Thymus (tissue), 11 donors: ENCODE measurements around the gene OSMR. TPM values are rescaled to one million over a fixed set of nuclear protein-coding genes. Genes with fewer than 3 reads are reported as not detected.

Experiments used
- DNase-seq, 9 donors: peaks; one replicate each; pipeline ENCODE4 v3.0.0-alpha.2; 2013; ENCODE audit warnings: low spot score in 9 of 9, low read depth in 6 of 9, missing footprints in 1 of 9
- H3K27ac ChIP-seq, 2 donors: one replicate each; pipeline ENCODE4 v1.5.1; 2013; ENCODE audit warnings: control low read depth in 1 of 2, low read depth in 1 of 2, low read length in 1 of 2, mild to moderate bottlenecking in 1 of 2, moderate library complexity in 1 of 2
- H3K27me3 ChIP-seq, 2 donors: one replicate each; pipeline ENCODE4 v1.5.1; 2013; ENCODE audit warnings: low read length in 1 of 2; ENCODE audit not compliant: control insufficient read depth in 2 of 2, insufficient read depth in 1 of 2
- H3K36me3 ChIP-seq, 2 donors: one replicate each; pipeline ENCODE4 v1.5.1; 2013; ENCODE audit warnings: low read length in 1 of 2, mild to moderate bottlenecking in 1 of 2, moderate library complexity in 1 of 2; ENCODE audit not compliant: control insufficient read depth in 2 of 2, insufficient read depth in 2 of 2
- H3K4me1 ChIP-seq, 2 donors: one replicate each; pipeline ENCODE4 v1.5.1; 2013; ENCODE audit warnings: low read length in 2 of 2; ENCODE audit not compliant: control insufficient read depth in 2 of 2, insufficient read depth in 2 of 2
- H3K4me3 ChIP-seq, 2 donors: one replicate each; pipeline ENCODE4 v1.5.1; 2013; ENCODE audit warnings: low read length in 2 of 2, control low read depth in 1 of 2, mild to moderate bottlenecking in 1 of 2
- H3K9me3 ChIP-seq, 2 donors: one replicate each; pipeline ENCODE4 v1.5.1; 2013; ENCODE audit warnings: low read length in 1 of 2, mild to moderate bottlenecking in 1 of 2; ENCODE audit not compliant: control insufficient read depth in 2 of 2, insufficient read depth in 1 of 2
- WGBS: extraction: QIAGEN DNeasy Blood & Tissue Kit; methylation state at CpG from one replicate; pipeline ENCODE4 v1.1.7; 2013; 5-methylcytosine and 5-hydroxymethylcytosine counted together
- polyA plus RNA-seq: library from polyadenylated mRNA; stranded (reverse); fragments of 200-250 nt; gene quantifications from one replicate; pipeline ENCODE4 v1.2.3, GENCODE V29; 2013
- total RNA-seq: library from RNA; stranded (reverse); fragments of 120-200 nt; gene quantifications from one replicate; pipeline ENCODE4 v1.2.4, GENCODE V29; 2013
- donor health status: healthy.

OSMR gene
- total and polyA plus RNA-seq, 2 donors: 7.6 to 32.0 TPM

GRCh38 chr5:38807570-38808483 lies 38.0 kb upstream of the OSMR start:
- no peak overlapping the region for H3K4me3 ChIP-seq
- 60% methylated on average over 8 of the region's 8 CpGs for WGBS
- peak overlapping the region in 1 of 2 donors; percentile 50 for H3K27ac ChIP-seq
- H3K4me1 ChIP-seq: peaks cover 2 to 4% of the 10 kb centered on the region in 2 donors
- no peak for DNase-seq
- no peaks in the 10 kb centered on the region for H3K9me3 ChIP-seq
- no peaks in the 10 kb centered on the region for H3K36me3 ChIP-seq
- peaks cover 0 to 7% of the 10 kb centered on the region in 2 donors for H3K27me3 ChIP-seq

DNA sequence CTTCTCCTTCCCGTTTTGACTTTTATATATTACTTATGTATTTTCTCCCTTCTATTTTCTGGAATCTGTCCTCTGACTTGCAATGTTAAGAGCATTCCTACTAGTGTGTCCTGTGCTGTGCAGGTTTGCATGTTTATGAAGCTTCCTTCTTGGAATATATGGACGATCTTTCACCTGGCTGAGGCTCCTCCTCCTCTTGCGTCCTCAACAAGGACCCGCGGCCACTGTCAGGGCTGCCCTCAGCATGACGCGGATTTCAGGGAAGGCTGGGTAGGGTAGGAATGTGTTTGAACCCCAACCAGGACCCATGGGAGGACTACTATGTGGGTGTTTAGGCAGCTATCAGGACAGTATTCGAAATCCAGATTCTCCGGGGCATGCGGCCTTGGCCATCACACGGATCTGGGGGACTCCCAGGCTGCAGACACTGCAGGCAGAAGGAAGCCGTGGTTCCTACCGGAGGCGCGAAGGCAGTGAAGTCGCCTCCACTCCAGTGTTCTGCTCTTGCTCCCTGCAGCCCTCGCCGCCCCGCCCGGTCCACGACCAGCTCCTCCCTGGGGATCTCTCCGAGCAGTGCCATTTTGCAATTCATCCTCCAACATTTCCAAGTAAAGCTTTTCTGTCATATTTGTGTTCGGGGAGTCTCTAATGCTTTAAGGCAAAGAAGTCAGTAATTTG lies 37.0 kb upstream of the OSMR start:
- Histone ChIP-seq H3K36me3 (no peaks in the 10 kb centered on the region), H3K27ac (peak overlapping the region; percentile 74 to 77), H3K9me3 (no peaks in the 10 kb centered on the region), H3K27me3 (peaks cover 0 to 7% of the 10 kb centered on the region in 2 donors), H3K4me1 (peaks cover 2 to 4% of the 10 kb centered on the region in 2 donors), H3K4me3 (no peak overlapping the region)
- 93% methylated on average over 23 of the region's 23 CpGs for WGBS
- DNase-seq: no peak

DNA sequence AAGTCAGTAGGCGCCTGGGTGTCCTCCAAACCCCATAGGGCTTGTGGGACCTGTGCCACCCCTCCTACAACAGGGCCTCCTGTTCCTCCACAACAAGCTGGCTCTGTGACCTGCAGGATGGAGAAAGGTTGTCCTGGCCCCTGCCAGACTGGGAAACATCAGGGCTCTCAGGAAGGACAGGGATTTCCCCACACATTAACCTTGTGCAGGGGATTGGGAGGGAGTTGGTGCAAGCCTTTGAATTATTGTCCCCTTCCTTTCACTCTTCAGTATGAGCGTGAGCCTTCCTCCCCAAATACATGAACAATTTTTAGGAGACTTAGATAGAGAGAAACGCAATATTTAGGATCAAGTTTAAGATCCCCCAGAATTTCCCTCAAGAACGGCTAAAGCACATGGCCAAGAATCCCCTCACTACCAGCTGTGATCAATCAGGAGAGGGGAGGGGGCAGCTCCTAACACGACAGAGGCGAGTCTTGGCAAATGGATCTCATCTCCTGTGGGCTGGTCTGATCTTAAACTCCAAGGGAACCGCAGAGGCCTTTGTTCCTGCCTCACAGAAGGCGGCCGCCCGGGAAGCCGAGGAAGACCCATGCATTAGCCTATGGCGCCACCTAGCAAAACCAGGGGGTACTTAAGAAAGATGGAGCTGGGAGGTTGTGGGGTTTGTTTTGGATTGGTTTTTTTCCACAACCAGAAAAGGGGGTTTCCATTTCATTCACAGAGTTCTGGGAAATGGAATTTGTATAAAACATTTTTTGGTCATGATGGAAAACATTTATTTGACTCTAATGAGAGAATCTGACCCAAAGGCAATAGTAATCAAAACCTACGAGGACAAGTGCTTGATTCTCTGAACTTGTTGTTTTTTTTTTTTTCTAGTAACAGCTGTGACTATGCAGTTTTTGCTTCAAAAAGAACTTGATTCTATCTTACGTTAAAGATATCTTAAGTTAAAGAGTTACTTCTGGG lies 36.1 kb upstream of the OSMR start:
- no peak overlapping the region for H3K4me3 ChIP-seq
- H3K4me1 ChIP-seq: peaks cover 2 to 4% of the 10 kb centered on the region in 2 donors
- WGBS: 26% methylated on average over 14 of the region's 14 CpGs
- peaks cover 0 to 7% of the 10 kb centered on the region in 2 donors for H3K27me3 ChIP-seq
- no peaks in the 10 kb centered on the region for H3K9me3 ChIP-seq
- no peaks in the 10 kb centered on the region for H3K36me3 ChIP-seq
- peak overlapping the region; percentile 58 to 78 for H3K27ac ChIP-seq
- peak; percentile 19 to 74 (median 37) for DNase-seq

DNA sequence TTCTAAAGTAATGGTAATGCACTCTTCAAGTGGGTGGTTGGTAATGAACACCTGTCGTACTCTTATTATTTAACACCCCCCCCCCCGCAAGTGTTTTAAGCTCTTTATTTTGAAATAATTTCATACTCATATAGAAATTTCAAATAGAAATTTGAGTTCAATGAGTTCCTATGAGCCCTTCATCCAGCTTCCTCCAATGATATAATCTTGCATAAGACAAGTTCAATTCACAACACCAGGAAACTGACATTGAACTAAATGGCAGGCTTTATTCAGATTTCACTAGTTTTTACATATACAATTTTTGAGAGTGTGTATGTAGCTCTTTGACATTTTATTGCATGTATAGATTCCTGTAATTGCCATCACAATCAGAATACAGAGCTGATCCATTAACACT lies 30.9 kb upstream of the OSMR start:
- WGBS: 97% methylated on average over 2 of the region's 2 CpGs
- H3K4me3 ChIP-seq: no peak overlapping the region
- no peaks in the 10 kb centered on the region for H3K9me3 ChIP-seq
- no peak overlapping the region for H3K27ac ChIP-seq
- H3K4me1 ChIP-seq: peaks cover 0 to 4% of the 10 kb centered on the region in 2 donors
- no peaks in the 10 kb centered on the region for H3K27me3 ChIP-seq
- DNase-seq: no peak
- H3K36me3 ChIP-seq: no peaks in the 10 kb centered on the region

- WGBS: 60% methylated on average over 2 of the region's 2 CpGs
Measured at GRCh38 chr5:38816083-38817030, 29.5 kb upstream of the OSMR start.

DNA sequence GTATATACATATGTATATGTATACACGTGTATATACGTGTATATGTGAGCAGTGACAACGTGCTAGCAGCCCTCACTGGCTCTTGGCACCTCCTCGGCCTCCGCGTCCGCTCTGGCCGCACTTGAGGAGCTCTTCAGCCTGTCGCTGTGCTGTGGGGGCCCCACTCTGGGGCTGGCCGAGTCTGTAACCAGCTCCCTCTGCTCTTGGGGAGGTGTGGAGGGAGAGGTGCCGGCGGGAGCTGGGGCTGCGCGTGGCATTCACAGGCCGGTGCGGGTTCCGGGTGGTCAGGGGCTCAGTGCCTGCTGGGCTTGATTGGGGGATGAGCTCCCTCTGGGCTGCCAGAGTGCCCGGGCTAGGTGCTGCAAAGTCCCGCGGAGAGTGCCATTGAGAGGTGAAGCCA lies 24.1 kb upstream of the OSMR start:
- WGBS: 98% methylated on average over 20 of the region's 20 CpGs
- Histone ChIP-seq H3K4me3 (no peak overlapping the region), H3K27ac (no peak overlapping the region), H3K27me3 (no peaks in the 10 kb centered on the region), H3K9me3 (peaks cover 2 to 6% of the 10 kb centered on the region in 2 donors), H3K36me3 (no peaks in the 10 kb centered on the region), H3K4me1 (no peaks in the 10 kb centered on the region)
- DNase-seq: no peak

More at GRCh38 chr5:38816083-38817030, 29.5 kb upstream of the OSMR start:
- no peak overlapping the region for H3K4me3 ChIP-seq
- no peaks in the 10 kb centered on the region for H3K27me3 ChIP-seq
- no peaks in the 10 kb centered on the region for H3K9me3 ChIP-seq
- H3K36me3 ChIP-seq: no peaks in the 10 kb centered on the region
- H3K4me1 ChIP-seq: no peaks in the 10 kb centered on the region
- peak overlapping the region; percentile 27 to 36 for H3K27ac ChIP-seq
- DNase-seq: no peak

DNA sequence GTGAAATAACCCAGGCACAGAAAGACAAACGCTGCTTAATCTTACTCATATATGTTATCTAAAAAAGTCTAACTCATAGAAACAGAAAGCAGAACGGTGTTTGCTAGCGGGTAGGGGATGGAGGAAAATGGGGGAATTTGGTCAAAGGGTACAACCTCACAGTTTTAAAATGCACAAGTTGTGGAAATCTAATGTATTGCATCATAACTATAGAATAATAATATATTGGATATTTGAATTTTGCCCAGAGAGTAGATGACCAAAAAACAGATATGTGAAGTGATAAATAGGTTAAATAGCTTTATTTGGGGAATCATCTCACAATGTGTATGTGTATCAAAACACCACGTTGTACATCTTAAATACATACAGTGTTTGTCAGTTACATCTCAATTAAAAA lies 22.3 kb upstream of the OSMR start:
- H3K36me3 ChIP-seq: no peaks in the 10 kb centered on the region
- no peak overlapping the region for H3K27ac ChIP-seq
- H3K4me1 ChIP-seq: no peaks in the 10 kb centered on the region
- H3K9me3 ChIP-seq: peaks cover 2 to 6% of the 10 kb centered on the region in 2 donors
- 95% methylated on average over 4 of the region's 4 CpGs for WGBS
- no peak overlapping the region for H3K4me3 ChIP-seq
- no peak for DNase-seq
- no peaks in the 10 kb centered on the region for H3K27me3 ChIP-seq

DNA sequence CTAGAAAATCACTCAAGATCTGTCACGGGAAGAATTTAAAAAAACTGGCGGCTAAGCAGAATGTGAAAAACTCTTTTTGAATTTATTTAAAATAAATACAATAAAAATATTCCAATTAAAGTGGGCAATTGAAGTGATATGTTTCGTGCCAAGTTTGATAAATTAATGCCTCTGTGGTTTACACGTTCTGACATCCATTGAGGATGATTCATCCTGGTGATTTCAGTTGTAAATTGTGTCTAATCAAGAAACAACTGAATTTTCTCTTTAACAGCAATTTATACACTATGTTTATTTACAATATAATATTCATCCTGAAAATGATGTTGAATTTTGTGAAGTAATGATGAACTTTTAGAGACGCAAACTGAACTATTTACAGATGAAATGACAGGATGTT lies 21.0 kb upstream of the OSMR start:
- Histone ChIP-seq H3K4me1 (no peaks in the 10 kb centered on the region), H3K4me3 (no peak overlapping the region), H3K27me3 (no peaks in the 10 kb centered on the region), H3K27ac (no peak overlapping the region), H3K36me3 (no peaks in the 10 kb centered on the region), H3K9me3 (peaks cover 2 to 6% of the 10 kb centered on the region in 2 donors)
- 93% methylated on average over 5 of the region's 5 CpGs for WGBS
- no peak for DNase-seq
